ENCODE results near the gene FABP3.

The FABP3 gene

GRCh38 chr1:31405578-31406245 is 32.8 kb upstream of the FABP3 start:
- no peak for DNase-seq
- no peak for TF ChIP-seq CTCF (IDR thresholded peaks at IDR 0.05)
- no peak overlapping the region for H3K27ac Mint-ChIP-seq
- H3K9me3 Mint-ChIP-seq = no peaks in the 10 kb centered on the region
- no peaks in the 10 kb centered on the region for H3K36me3 Mint-ChIP-seq (ENCODE audit: low read depth)
- peaks cover 24% of the 10 kb centered on the region for H3K27me3 Mint-ChIP-seq (ENCODE audit: low read depth, poor library complexity)
- no peak overlapping the region for H3K4me3 Mint-ChIP-seq
- no peaks in the 10 kb centered on the region for H3K4me1 Mint-ChIP-seq

DNA sequence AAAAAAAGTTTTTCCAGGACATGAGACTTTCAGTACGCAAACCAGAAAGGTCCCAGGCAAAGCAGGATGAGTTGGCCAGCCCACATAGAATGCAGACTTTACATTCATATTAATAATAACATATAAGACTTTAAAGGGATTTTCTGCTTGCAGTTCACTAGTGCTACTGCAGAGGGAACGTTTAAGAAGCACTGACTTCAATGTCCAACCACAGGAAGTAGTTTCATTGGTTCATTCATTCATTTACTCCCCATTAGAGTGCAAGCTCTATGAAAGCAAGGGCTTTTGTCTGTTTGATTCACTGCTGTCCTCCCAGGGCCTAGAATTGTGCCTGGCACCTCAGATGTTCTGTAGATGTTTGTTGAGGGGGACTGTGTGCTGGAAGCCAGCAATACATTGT is 28.4 kb upstream of the FABP3 start:
- Mint-ChIP-seq H3K27ac (no peak overlapping the region), H3K9me3 (no peaks in the 10 kb centered on the region), H3K4me1 (peaks cover 14% of the 10 kb centered on the region), H3K4me3 (no peak overlapping the region), H3K36me3 (ENCODE audit: low read depth) (no peaks in the 10 kb centered on the region), H3K27me3 (ENCODE audit: low read depth, poor library complexity) (peaks cover 11% of the 10 kb centered on the region)
- no peak for DNase-seq
- no peak for TF ChIP-seq CTCF (IDR thresholded peaks at IDR 0.05)

DNA sequence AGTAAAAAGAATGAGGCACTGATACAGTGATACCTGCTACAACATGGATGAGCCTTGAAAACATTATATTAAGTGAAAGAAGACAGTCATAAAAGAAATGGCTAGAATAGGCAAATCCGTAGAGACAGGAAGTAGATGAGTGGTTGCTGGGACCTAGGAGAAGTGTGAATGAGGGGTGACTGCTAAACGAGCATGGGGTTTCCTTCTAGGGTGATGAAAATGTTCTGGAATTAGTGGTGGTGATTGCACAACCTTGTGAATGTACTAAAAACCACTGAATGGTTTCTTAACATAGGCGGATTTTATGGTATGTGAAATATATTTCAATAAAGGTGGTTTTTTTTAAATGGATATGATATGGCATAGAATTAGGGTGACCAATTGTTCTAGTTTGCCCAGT is 27.5 kb upstream of the FABP3 start:
- Mint-ChIP-seq H3K9me3 (no peaks in the 10 kb centered on the region), H3K27ac (no peak overlapping the region), H3K4me1 (peaks cover 14% of the 10 kb centered on the region), H3K4me3 (no peak overlapping the region), H3K27me3 (ENCODE audit: low read depth, poor library complexity) (peaks cover 14% of the 10 kb centered on the region), H3K36me3 (ENCODE audit: low read depth) (no peaks in the 10 kb centered on the region)
- DNase-seq = no peak
- no peak for TF ChIP-seq CTCF (IDR thresholded peaks at IDR 0.05)

GRCh38 chr1:31399976-31400375 is 27.1 kb upstream of the FABP3 start:
- Mint-ChIP-seq H3K4me1 (peaks cover 14% of the 10 kb centered on the region), H3K27ac (no peak overlapping the region), H3K4me3 (no peak overlapping the region), H3K9me3 (no peaks in the 10 kb centered on the region), H3K27me3 (ENCODE audit: low read depth, poor library complexity) (peaks cover 18% of the 10 kb centered on the region), H3K36me3 (ENCODE audit: low read depth) (no peaks in the 10 kb centered on the region)
- no peak for DNase-seq
- TF ChIP-seq CTCF (IDR thresholded peaks at IDR 0.05) = no peak

- no peak for TF ChIP-seq CTCF (IDR thresholded peaks at IDR 0.05)
- H3K27ac Mint-ChIP-seq = no peak overlapping the region
Measured at GRCh38 chr1:31398246-31398645, 25.4 kb upstream of the FABP3 start.

GRCh38 chr1:31397360-31398095 is 24.7 kb upstream of the FABP3 start:
- Mint-ChIP-seq H3K27ac (no peak overlapping the region), H3K4me3 (no peak overlapping the region), H3K36me3 (ENCODE audit: low read depth) (no peaks in the 10 kb centered on the region), H3K4me1 (peaks cover 19% of the 10 kb centered on the region), H3K9me3 (no peaks in the 10 kb centered on the region), H3K27me3 (ENCODE audit: low read depth, poor library complexity) (peaks cover 17% of the 10 kb centered on the region)
- no peak for DNase-seq
- no peak for TF ChIP-seq CTCF (IDR thresholded peaks at IDR 0.05)

More at GRCh38 chr1:31398246-31398645, 25.4 kb upstream of the FABP3 start:
- Mint-ChIP-seq H3K4me1 (peaks cover 19% of the 10 kb centered on the region), H3K9me3 (no peaks in the 10 kb centered on the region), H3K4me3 (no peak overlapping the region), H3K27me3 (ENCODE audit: low read depth, poor library complexity) (peaks cover 17% of the 10 kb centered on the region), H3K36me3 (ENCODE audit: low read depth) (no peaks in the 10 kb centered on the region)
- DNase-seq = no peak

Data from nephron progenitor cell (in vitro differentiated cells).